GM18858 (cell line): ENCODE data around the gene NR2C1.
"Not testable (repeated sequence)": the region's sequence is repeated elsewhere in the genome, so short reads cannot be mapped to it uniquely, and the experiment has no call there.

ENCODE experiments used
- ATAC-seq: cut with Tn5 transposase; IDR thresholded peaks from one replicate; pipeline ENCODE4 v1.9.1; 2021; ENCODE audit not compliant: unreplicated experiment

The NR2C1 gene

GRCh38 chr12:95072900-95073697, at the start of gene NR2C1:
TSS of gene NR2C1 (minus strand) at chr12:95073618. CDS start at chr12:95067384, 6,234 bp downstream.
- peak; percentile 83 for ATAC-seq

- ATAC-seq: no peak
Measured at GRCh38 chr12:95118788-95119179, 45.4 kb upstream of the NR2C1 start.

- no peak for ATAC-seq
Measured at GRCh38 chr12:95118138-95118787, 44.8 kb upstream of the NR2C1 start.

- peak; percentile 79 for ATAC-seq
Measured at GRCh38 chr12:95117178-95117599, 43.8 kb upstream of the NR2C1 start.

GRCh38 chr12:95116773-95117172, 43.4 kb upstream of the NR2C1 start:
- peak; percentile 43 for ATAC-seq

GRCh38 chr12:95116341-95116740, 42.9 kb upstream of the NR2C1 start:
- ATAC-seq: no peak

GRCh38 chr12:95115641-95116040, 42.2 kb upstream of the NR2C1 start:
- no peak for ATAC-seq

GRCh38 chr12:95114766-95115405, 41.5 kb upstream of the NR2C1 start:
- no peak for ATAC-seq

GRCh38 chr12:95107362-95107761, 33.9 kb upstream of the NR2C1 start:
- ATAC-seq: no peak

GRCh38 chr12:95105540-95105939, 32.1 kb upstream of the NR2C1 start:
- no peak for ATAC-seq

- ATAC-seq: no peak
Measured at GRCh38 chr12:95104919-95105452, 31.6 kb upstream of the NR2C1 start.

- peak; percentile 99 for ATAC-seq
Measured at GRCh38 chr12:95102916-95103671, 29.7 kb upstream of the NR2C1 start.

- not testable (repeated sequence) for ATAC-seq
Measured at GRCh38 chr12:95101957-95102356, 28.5 kb upstream of the NR2C1 start.

GRCh38 chr12:95100264-95101190, 27.1 kb upstream of the NR2C1 start:
- ATAC-seq: no peak

GRCh38 chr12:95099270-95099790, 25.9 kb upstream of the NR2C1 start:
- no peak for ATAC-seq

GRCh38 chr12:95096852-95097251, 23.4 kb upstream of the NR2C1 start:
- ATAC-seq: no peak

GRCh38 chr12:95096378-95096777, 23.0 kb upstream of the NR2C1 start:
- no peak for ATAC-seq

- not testable (repeated sequence) for ATAC-seq
Measured at GRCh38 chr12:95095866-95096265, 22.4 kb upstream of the NR2C1 start.

GRCh38 chr12:95089462-95089861, 16.0 kb upstream of the NR2C1 start:
- no peak for ATAC-seq

GRCh38 chr12:95088379-95088778, 15.0 kb upstream of the NR2C1 start:
- peak; percentile 73 for ATAC-seq
